ENCODE data around the gene MACROD2. TPM values are rescaled to one million over a fixed set of nuclear protein-coding genes. Genes with fewer than 3 reads are reported as not detected.

The MACROD2 gene
- total RNA-seq, 1 donor from 2014 or later = 6.4 TPM

GRCh38 chr20:15860850-15861249, 1865.5 kb downstream of the MACROD2 start:
- H3K27ac Mint-ChIP-seq (ENCODE audit: unreplicated experiment) = no peak overlapping the region
- H3K4me3 Mint-ChIP-seq = no peak overlapping the region
- no peak for DNase-seq (ENCODE audit: low read depth, low spot score)
- H3K36me3 Mint-ChIP-seq (ENCODE audit: low read depth) = no peaks in the 10 kb centered on the region
- H3K9me3 Mint-ChIP-seq = peaks cover 2% of the 10 kb centered on the region
- no peaks in the 10 kb centered on the region for H3K4me1 Mint-ChIP-seq
- H3K27me3 Mint-ChIP-seq (ENCODE audit: low read depth) = no peaks in the 10 kb centered on the region
- TF ChIP-seq CTCF (conservative IDR thresholded peaks at IDR 0.05) = no peak

DNA sequence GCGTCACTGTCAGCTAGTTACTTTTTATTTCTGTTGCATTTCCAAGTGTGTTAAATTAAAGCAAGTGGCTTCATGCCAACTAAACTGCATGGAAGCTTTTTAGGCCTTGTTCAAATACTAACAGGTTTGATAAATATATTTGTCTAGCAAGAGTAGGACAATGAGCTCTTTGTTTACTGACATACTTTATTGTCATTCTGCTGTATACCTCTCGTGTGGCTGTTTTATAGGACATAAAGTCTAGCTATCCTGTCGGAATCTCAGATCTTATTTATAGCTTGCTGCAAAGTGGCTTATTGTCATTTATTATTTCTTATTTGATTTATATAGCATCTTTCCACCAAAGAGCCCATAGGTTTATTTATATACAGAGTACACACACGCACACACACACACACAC, 1866.9 kb downstream of the MACROD2 start:
- no peak for TF ChIP-seq CTCF (conservative IDR thresholded peaks at IDR 0.05)
- H3K27ac Mint-ChIP-seq (ENCODE audit: unreplicated experiment) = no peak overlapping the region
- no peak overlapping the region for H3K4me3 Mint-ChIP-seq
- H3K27me3 Mint-ChIP-seq (ENCODE audit: low read depth) = no peaks in the 10 kb centered on the region
- peaks cover 2% of the 10 kb centered on the region for H3K9me3 Mint-ChIP-seq
- no peak for DNase-seq (ENCODE audit: low read depth, low spot score)
- no peaks in the 10 kb centered on the region for H3K36me3 Mint-ChIP-seq (ENCODE audit: low read depth)
- no peaks in the 10 kb centered on the region for H3K4me1 Mint-ChIP-seq

- no peaks in the 10 kb centered on the region for H3K4me1 Mint-ChIP-seq
- no peak overlapping the region for H3K27ac Mint-ChIP-seq (ENCODE audit: unreplicated experiment)
- H3K9me3 Mint-ChIP-seq = peaks cover 2% of the 10 kb centered on the region
- H3K27me3 Mint-ChIP-seq (ENCODE audit: low read depth) = no peaks in the 10 kb centered on the region
- TF ChIP-seq CTCF (conservative IDR thresholded peaks at IDR 0.05) = no peak
- no peak overlapping the region for H3K4me3 Mint-ChIP-seq
- H3K36me3 Mint-ChIP-seq (ENCODE audit: low read depth) = no peaks in the 10 kb centered on the region
- DNase-seq (ENCODE audit: low read depth, low spot score) = no peak
Observed at GRCh38 chr20:15863735-15864134, 1868.4 kb downstream of the MACROD2 start.

- H3K4me3 Mint-ChIP-seq = no peak overlapping the region
- no peaks in the 10 kb centered on the region for H3K27me3 Mint-ChIP-seq (ENCODE audit: low read depth)
- DNase-seq (ENCODE audit: low read depth, low spot score) = no peak
- no peaks in the 10 kb centered on the region for H3K36me3 Mint-ChIP-seq (ENCODE audit: low read depth)
- H3K4me1 Mint-ChIP-seq = no peaks in the 10 kb centered on the region
- H3K27ac Mint-ChIP-seq (ENCODE audit: unreplicated experiment) = no peak overlapping the region
- peaks cover 2% of the 10 kb centered on the region for H3K9me3 Mint-ChIP-seq
- TF ChIP-seq CTCF (conservative IDR thresholded peaks at IDR 0.05) = no peak
Observed at GRCh38 chr20:15865553-15865952, 1870.2 kb downstream of the MACROD2 start.

DNA sequence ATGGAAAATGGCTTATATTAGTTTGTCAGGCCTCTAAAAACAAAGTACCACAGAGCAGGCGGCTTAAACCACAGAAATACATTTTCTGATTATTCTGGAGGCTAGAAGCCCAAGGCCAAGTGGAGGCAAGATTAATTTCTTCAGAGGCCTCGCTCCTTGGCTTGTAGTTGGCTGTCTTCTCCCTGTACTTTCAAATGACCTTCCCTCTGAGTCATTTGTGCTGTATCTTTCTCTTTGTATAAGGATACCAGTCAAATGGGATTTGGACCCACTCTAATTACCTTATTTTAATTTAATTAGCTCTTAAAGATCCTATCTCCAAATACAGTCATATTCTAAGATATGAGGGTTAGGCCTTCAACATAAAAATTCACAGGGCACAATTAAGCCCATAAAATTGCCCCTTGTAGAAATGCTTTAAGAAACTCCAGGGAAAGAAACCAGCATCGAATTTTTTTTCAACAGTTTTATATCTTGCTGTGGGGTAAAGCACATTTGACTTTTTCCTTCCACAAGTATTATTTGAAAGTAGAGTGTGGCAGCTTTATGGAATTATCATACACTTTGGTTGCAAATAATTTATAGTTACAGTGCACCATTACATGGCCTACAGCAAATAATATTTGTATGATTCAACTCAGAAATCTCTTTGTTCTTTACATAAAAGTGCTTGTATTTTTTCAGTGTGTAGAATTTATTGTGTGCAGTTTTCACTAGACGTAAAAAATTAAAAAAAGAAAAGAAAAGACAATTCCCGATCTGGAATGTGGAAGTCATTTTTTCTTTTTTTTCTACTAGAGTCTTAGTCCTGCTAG, 1871.8 kb downstream of the MACROD2 start:
- no peak overlapping the region for H3K4me3 Mint-ChIP-seq
- TF ChIP-seq CTCF (conservative IDR thresholded peaks at IDR 0.05) = no peak
- H3K27me3 Mint-ChIP-seq (ENCODE audit: low read depth) = no peaks in the 10 kb centered on the region
- H3K4me1 Mint-ChIP-seq = no peaks in the 10 kb centered on the region
- no peaks in the 10 kb centered on the region for H3K36me3 Mint-ChIP-seq (ENCODE audit: low read depth)
- DNase-seq (ENCODE audit: low read depth, low spot score) = no peak
- peaks cover 2% of the 10 kb centered on the region for H3K9me3 Mint-ChIP-seq
- H3K27ac Mint-ChIP-seq (ENCODE audit: unreplicated experiment) = no peak overlapping the region

Measured in neural crest cell (in vitro differentiated cells).